Medulla oblongata (tissue), 1 donor: ENCODE results near the gene HS6ST1.

Experiments
- DNase-seq: peaks from one replicate; pipeline ENCODE4 v3.0.0-alpha.2; 2015; ENCODE audit errors: extremely low spot score

The HS6ST1 gene

DNA sequence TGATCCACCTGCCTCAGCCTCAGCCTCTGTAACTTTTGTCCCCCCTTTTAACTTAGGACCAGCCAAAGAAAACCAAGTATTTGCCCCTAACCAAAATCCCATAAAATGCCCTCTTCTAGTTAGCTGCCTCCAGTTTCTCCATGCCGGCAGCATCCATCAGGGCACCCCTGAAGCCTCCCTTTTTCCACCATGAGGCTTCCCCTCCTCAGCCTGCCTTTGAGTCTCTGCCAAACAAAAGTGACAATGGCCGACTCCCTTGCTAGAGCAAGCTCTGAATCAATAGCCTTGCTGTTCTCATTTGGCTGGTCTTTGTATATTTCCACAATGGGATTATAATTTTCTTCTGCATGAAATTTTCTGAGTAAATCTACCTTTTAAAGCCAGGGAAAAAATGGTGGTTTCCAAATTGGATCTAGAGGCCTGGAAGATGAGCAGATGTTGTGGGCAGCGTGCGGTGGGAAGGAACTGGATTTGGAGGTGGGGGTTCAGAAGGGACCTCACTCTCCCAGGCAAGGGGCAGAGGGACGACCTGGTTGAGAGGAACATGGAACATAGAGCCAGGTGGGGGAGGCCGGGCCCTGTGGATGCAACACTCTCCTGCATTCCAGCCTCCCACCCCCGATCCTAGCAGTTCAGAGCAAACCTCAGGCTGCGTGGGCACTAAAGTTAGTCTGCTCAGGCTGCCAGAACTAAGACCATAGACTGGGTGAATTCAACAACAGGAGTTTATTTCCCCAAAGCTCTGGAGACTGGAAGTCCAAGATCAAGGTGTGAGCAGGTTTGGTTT is 80.6 kb downstream of the HS6ST1 start:
- DNase-seq = peak; percentile 86

DNA sequence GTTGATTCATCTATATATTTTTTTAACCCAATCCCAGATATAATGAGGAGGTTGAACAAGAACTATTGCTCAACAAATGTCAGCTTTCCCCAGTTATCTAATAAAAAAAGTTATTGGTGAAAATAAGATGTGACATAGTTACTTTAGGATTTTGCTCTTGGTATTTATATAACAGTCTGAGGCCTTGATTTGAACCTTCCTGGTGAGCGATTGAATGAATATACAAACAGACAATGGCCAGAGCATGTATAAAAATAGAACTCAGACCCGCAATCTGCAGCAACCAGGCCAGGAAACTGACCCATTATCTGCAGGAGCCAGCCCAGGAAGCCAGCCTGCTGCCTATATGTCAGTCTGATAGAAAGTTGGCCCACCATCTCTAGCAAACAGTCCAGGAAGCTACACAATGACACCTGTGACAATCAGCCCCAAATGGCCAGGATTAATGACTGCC is 81.6 kb downstream of the HS6ST1 start:
- no peak for DNase-seq

DNA sequence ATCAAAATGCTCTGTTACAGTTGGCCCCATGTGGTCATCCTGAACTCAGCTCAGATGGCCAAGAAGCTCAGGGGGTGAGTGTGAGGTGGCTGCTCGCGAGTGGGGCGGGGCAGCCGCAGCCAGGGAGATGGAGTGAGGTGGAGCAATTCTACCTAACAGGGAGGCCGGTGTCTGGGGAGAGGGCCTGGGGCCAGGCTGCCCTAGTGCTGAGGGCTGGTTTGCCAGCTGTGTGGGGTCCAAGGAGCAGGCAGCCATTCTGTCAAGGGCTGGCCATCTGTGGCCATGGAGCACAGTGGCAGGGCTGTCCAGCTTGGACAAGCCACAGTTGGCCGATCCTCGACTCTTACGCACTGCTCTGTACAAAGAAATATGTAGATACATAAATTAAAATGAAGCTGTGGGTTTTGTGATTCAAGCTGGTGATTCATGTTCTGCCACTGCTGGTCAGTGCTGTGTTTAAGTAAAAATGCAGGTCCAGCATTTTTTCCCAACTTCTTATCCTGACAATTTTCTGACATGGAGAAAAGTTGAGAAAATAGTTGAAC is 82.1 kb downstream of the HS6ST1 start:
- DNase-seq = no peak

DNA sequence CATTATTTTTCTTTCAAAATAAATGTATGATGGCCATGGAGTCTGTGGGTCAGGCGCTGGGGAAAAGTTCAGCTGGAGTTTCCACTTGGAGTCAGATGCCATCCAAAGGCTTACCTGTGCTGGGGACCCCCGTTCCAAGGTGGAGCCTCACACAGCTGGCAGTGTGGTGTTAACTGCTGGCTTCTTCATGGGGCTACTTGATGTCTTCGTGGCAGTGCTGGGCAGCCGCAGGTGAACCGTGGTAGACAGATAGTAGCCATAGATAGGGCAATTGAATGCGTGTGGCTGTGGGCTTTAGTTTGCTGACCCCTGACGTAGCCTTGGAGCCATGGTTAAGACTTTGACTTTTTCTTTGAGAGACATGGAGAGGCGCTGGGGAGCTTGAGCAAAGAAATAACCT is 83.1 kb downstream of the HS6ST1 start:
- DNase-seq = no peak

DNA sequence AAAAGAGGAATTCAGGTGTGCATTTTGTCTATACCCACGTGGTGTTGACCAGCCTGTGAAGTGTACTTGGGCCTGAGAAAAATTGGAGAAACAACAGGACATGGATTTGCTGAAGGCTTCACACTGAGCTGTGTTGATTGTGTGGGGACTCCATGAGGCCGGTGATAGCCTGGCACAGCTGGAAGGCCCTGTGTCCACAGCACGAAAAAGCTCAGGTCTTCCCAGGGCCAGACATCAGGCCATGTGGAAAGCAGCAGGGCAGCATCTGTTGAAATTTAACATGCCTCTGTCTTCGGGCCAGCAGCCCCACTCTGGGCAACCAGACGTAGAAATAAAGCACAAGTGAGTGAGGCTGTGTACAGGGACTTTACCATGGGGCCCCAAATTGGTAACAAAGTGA is 84.1 kb downstream of the HS6ST1 start:
- DNase-seq = no peak

DNA sequence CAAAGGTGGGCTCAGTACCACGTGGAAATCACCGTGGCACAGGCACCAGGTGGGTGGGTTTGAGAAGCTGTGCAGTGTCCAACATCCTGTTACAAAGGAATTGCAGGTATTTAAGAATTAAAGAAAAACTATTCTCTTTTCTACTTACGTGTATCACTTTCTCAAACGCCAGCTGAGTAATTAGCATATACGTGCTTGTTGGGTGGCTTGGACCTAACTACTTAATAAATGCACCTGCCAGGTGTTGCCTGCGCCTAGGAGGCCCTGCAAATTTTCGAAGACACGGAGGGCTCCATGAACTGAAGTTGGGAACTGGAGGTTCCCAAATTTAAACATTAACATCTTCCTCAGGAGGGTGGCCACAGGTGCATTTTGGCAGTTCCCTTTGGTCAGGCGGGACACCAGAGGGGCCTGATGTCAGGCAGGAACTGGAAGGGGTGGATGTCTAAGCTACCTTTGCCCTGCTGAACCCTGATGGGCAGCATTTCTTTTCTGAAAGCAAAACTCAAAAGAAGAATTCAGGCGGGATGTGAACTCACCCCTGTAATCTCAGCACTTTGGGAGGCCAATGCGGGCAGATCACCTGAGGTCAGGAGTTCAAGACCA is 84.8 kb downstream of the HS6ST1 start:
- DNase-seq = no peak

DNA sequence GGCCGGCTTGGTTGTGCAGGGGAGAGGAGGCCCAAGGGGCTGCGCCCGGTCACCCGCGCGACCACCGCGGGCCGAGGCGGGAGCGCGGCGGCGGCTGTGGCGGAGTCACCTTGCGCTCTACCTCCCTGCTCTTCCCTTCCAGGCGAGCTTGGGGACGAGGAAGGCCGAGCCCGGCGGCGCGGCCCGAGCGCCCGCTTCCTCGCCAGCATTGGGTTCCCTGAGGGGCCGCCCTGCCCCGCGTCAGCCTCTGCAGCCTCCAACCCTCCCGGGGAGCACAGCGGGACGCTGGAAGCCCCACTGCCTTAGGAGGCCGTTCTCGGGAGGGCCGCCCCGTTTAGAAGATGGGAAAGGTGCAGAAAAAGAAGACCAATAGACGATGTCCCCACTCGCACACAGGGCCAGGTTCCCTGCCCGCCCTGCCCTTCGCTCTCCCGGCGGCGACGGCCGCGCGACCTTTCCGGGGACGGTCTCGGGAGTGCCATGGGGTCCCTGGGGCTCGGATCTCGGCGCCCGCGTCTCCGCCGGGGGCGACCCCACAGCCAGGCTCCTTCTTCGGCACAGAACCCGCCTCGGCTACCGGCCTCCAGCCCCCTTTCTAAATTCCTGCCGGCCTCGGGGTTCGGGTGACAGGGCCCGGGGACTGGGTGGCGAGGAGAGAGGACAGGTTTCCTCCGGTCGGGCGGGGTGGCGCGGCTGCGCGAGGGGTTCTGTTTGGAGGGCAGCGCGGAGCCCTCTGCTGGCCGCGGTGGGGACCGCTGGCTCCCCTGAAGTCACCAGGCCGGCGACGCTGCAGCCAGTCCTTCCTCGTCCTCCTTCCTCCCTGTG is 85.5 kb downstream of the HS6ST1 start:
- DNase-seq = peak; percentile 89

DNA sequence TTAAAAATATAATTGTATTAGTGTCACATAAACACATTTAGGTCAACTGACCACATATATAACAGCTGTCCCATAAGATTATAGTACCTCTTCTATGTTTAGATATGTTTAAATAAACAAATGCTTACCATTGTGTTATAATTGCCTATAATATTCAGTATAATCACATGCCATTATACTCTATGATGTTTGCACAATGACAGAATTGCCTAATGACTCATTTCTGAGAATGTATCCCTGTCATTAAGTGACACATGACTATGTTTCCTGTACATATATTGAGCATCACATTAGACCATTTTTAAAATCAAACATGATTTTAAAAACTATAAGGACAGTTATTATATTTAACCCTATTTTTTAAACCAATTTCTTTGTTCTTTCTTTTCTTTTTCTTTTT is 89.8 kb downstream of the HS6ST1 start:
- no peak for DNase-seq

DNA sequence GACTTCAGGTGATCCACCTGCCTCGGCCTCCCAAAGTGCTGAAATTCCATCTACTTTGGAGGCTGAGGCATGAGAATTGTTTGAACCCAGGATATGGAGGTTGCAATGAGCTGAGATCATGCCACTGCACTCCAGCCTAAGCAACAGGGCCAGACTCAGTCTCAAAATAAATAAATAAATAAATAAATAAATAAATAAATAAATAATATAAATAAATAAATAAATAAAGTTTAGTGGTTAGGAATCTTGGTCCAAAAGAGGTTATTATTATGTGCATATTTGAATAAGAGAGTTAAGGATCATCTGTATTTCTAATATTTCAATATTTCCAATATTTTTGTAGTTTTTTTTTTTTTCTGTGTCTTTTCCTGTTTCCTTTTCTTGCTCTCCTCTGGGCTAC is 90.8 kb downstream of the HS6ST1 start:
- DNase-seq = no peak

DNA sequence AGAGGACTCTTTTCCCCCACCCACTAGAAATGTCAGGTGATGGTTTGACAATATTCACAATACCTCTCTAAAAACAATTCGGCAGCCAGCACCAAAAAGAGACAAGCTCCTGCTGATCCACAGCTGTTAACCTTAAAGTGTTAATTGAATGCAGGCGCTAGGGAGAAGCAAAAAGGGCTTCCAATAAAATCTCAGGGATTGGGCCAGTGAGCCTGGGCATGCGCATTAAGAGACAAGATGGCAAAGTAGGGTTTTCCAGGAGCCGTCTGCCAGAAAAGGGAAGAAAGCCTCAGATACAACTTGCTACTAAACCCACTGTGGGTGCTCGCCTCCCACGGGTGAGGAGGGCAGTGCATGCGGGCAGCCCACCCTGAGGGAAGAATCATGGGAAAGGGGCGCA is 98.8 kb downstream of the HS6ST1 start:
- no peak for DNase-seq

DNA sequence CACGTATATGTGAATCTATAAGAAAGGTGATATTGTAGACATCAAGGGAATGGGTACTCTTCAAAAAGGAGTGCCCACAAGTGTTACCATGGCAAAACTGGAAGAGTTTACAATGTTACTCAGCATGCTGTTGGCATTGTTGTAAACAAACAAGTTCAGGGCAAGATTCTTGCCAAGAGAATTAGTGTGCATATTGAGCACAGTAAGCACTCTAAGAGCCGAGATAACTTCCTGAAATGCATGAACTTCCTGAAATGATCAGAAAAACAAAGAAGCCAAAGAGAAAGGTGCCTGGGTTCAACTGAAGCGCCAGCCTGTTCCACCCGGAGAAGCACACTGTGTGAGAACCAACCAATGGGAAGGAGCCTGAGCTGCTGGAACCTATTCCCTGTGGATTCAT is 101.0 kb downstream of the HS6ST1 start:
- no peak for DNase-seq

DNA sequence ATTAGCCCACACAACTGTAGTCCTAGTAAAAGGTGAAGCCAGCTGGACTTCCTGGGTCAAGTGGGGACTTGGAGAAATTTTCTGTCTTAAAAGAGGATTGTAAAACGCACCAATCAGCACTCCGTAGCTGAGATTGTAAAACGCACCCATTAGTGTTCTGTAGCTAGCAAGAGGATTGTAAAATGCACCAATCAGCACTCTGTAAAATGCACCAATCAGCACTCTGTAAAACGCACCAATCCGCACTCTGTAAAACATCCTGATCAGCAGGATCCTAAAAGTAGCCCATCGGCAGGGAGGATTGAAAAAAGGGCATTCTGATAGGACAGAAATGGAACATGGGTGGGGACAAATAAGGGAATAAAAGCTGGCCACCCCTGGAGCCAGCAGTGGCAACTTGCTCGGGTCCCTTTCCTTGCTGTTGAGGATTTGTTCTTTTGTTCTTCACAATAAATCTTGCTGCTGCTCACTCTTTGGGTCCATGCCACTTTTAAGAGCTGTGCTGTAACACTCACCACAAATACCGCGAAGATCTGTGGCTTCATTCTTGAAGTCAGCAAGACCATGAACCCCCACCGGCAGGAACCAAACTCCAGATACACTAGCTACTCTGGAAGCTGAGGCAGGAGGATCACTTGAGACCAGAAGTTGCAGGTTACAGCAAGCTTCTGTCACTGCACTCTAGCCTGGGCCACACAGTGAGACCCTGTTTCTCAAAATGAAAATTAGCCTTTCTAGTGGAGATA is 102.6 kb downstream of the HS6ST1 start:
- DNase-seq = no peak
